ENCODE measurements around the gene GNG7.

GNG7 gene

DNA sequence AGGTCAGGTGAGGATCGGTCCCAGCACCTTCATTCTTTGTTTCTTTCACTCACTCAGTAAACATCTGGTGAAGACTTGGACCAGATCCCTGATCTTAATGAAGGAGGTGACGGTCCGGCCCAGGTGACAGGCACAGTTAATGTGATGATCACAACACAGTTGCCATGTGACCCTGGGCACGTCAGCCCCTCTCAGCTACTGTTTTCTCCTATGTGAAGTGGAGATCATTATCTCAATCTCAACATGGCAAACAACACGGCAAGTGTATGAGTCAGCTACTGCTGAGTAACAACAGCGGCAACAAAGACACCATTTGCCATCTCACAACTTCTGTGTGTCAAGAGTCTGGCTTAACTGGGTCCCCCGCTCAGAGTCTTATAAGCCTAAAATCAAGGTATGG lies 74.6 kb downstream of the GNG7 start:
- no peak overlapping the region for H3K4me3 ChIP-seq (ENCODE audit: low read depth, low read length)
- DNase-seq (ENCODE audit: low read depth): no peak
- TF ChIP-seq, protein P1, sequence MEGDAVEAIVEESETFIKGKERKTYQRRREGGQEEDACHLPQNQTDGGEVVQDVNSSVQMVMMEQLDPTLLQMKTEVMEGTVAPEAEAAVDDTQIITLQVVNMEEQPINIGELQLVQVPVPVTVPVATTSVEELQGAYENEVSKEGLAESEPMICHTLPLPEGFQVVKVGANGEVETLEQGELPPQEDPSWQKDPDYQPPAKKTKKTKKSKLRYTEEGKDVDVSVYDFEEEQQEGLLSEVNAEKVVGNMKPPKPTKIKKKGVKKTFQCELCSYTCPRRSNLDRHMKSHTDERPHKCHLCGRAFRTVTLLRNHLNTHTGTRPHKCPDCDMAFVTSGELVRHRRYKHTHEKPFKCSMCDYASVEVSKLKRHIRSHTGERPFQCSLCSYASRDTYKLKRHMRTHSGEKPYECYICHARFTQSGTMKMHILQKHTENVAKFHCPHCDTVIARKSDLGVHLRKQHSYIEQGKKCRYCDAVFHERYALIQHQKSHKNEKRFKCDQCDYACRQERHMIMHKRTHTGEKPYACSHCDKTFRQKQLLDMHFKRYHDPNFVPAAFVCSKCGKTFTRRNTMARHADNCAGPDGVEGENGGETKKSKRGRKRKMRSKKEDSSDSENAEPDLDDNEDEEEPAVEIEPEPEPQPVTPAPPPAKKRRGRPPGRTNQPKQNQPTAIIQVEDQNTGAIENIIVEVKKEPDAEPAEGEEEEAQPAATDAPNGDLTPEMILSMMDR (IDR thresholded peaks at IDR 0.05; ENCODE audit: insufficient read depth, low read depth, low read length, missing control alignments): no peak

DNA sequence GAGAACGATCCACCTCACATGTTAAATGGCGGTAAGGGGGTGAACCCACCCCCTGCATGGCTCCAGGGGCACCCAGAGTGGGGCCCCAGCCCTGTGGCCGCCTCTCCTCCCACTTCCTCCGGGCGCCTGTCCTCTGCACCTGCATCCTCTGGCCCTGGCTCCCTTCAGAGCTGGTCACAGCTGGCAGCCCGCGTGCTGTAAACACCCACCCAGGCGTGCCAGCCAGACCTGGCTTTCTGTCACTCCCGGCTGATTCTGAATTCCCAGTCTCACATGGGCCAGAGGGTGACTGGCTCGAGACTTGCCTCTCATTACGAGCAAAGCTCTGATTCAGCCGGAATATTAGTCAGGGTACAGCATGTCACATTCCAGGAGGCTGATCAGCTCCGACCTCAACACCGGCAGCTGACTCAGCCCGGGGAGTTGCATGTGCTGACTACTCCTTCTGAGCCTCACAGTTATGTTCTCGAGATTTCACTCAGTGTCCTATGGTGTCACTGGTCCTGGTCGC lies 75.1 kb downstream of the GNG7 start:
- H3K4me3 ChIP-seq (ENCODE audit: low read depth, low read length): no peak overlapping the region
- TF ChIP-seq, protein P1 (IDR thresholded peaks at IDR 0.05; ENCODE audit: insufficient read depth, low read depth, low read length, missing control alignments): no peak
- DNase-seq (ENCODE audit: low read depth): peak; percentile 67

DNA sequence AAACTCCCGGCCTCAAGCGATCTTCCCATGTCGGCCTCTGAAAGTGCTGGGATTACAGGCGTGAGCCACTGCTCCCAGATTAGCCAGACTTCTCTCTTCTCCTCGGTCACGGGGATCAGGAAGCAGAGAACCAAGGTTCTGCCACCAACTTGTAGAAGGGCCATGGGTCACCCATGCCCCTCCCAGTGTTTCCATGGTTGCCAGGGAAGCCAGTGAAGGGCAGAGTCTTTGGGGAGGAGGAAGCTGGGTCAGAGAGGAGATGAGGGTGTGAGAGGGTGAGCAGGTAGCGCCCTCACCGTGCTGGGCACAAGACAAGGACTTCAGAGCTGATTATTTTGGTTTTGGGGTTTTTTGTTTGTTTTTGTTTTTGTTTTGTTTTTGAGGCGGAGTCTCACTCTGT lies 77.1 kb downstream of the GNG7 start:
- TF ChIP-seq, protein P1 (IDR thresholded peaks at IDR 0.05; ENCODE audit: insufficient read depth, low read depth, low read length, missing control alignments): no peak
- DNase-seq (ENCODE audit: low read depth): no peak
- H3K4me3 ChIP-seq (ENCODE audit: low read depth, low read length): no peak overlapping the region

DNA sequence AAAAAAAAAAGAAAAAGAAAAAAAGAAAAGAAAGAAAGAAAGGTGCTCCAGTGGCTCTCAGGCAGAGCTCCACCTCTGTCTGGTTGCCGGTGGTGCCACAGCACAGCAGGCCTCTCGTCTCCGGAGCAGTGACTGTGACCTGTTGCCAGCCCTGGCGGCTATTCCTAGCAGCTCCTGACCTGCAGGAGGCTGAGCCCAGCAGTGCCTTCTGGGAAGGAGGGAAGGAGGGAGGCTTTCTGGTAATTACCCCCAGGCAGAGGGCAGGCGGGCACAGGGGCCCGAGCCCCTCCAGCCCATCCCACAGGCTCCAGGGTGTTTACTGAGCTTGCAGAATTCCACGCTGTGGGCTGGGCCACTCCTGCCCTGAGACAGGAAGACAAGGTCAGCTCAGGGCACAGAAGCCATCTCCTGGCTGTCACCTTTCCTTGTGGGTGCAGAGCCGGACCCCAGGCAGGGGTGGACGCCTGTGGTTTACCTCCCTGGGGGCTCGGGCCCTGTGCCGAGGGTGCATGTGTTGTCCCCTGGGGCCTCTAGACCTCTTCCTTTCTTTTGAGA lies 77.9 kb downstream of the GNG7 start:
- peak; percentile 70 for DNase-seq (ENCODE audit: low read depth)
- H3K4me3 ChIP-seq (ENCODE audit: low read depth, low read length): no peak overlapping the region
- TF ChIP-seq, protein P1 (IDR thresholded peaks at IDR 0.05; ENCODE audit: insufficient read depth, low read depth, low read length, missing control alignments): no peak

DNA sequence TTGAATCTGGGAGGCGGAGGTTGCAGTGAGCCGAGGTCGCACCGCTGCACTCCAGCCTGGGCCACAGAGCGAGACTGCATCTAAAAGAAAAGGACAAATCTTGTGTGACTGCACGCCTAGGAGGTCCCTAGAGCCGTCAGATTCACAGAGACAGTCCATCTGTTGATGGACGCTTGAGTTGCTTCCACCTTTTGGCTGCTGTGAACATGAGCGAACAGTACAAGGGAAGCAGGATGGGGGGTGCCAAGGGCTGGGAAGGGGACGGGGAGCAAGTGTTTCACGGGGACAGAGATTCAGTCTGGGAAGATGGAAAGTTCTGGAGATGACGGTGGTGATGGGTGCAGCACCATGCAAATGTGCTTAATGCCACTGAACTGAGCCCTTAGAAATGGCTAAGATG lies 78.7 kb downstream of the GNG7 start:
- TF ChIP-seq, protein P1 (IDR thresholded peaks at IDR 0.05; ENCODE audit: insufficient read depth, low read depth, low read length, missing control alignments): no peak
- H3K4me3 ChIP-seq (ENCODE audit: low read depth, low read length): peak overlapping the region; percentile 13
- peak; percentile 55 for DNase-seq (ENCODE audit: low read depth)

DNA sequence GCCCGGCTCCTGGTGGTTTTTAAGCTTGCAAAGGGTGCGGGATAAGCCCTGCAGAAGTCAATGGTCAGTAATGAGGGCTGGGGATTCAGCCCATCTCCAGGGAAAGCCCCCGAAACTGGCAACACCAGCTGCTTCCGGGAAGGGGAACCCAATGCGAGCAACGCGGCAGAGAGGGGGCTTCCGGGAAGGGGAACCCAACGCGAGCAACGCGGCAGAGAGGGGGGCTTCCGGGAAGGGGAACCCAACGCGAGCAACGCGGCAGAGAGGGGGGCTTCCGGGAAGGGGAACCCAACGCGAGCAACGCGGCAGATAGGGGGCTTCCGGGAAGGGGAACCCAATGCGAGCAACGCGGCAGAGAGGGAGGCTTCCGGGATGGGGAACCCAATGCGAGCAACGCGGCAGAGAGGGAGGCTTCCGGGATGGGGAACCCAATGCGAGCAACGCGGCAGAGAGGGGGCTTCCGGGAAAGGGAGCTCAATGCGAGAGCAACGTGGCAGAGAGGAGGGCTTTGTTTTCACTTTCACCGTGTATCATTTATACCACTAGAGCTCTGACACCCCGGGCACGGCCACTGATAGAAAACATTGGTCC lies 80.0 kb downstream of the GNG7 start:
- peak; percentile 85 for DNase-seq (ENCODE audit: low read depth)
- H3K4me3 ChIP-seq (ENCODE audit: low read depth, low read length): peak overlapping the region; percentile 72

DNA sequence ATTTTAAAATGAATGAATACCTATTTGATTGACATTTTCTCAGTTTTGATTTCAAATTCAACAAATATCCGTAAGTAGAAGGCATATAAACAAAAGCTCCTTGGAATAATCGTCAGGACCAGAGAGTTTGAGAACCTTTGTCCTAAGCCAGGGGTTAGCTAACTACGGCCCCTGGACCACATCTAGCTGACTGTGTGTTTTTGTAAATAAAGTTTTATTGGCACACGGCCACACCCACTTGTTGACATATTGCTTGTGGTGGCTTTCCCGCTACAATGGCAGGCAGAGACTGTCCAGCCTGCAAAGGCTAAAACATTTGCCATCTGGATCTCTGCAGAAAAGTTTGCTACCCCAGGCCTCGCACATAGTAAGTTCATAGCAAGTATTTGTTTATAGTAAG lies 83.4 kb downstream of the GNG7 start:
- H3K4me3 ChIP-seq (ENCODE audit: low read depth, low read length): no peak overlapping the region
- TF ChIP-seq, protein P1 (IDR thresholded peaks at IDR 0.05; ENCODE audit: insufficient read depth, low read depth, low read length, missing control alignments): no peak
- DNase-seq (ENCODE audit: low read depth): peak; percentile 45
